Measurements from ENCODE around the gene AQP10.
A peak's percentile ranks its signal among the peaks of the same experiment; 100 is the strongest.

DNA sequence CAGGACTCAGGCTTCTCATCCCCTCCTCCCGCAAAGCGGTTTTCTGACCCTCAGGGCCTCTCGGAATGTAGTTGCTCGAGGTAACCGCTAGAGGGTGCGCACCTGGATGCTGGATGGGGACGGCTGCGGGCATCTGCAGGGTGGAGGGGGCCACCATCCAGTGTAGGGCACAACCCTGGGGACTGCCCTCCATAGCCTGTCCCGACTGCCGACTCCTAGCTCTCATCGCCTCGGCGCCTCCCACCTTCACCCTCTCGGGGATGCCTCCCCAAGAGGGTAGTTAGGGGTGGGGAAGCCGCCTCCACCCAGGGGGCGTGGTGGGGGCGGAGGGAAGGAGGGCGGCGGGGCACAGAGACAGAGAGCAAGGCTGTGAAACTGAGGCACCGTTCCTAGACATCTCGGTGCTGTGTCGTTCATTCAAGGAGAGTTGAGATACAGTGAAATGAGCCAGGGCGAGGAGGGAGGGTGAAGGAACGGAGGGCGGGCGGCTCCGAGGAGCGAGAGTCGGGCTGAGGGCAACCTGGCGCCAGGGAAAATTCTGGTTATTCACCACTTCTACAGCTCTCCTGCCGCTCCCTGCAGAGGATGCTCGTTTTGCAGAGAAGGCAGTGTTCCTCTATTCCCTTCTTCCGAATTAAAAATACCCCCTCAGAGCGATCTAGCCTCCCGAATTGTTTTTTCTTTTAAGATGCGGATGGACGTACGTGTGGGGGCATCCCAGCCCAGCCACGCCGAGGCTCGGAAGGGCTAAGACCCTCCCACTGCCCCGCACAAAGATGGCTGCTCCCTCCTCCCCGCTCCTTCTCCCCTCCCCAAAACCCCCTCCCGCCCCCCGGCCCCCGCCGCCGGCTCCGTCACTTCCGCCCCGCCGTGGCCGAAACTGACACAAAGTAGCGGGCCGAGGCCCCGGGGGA is 4.0 kb downstream of the AQP10 start, which contains the start of gene ATP8B2:
- TF ChIP-seq CTCF (IDR thresholded peaks at IDR 0.05) (peak; percentile 70 to 85), POLR2A (IDR thresholded peaks at IDR 0.05) (no peak), EP300 (IDR thresholded peaks at IDR 0.05) (no peak), POLR2AphosphoS5 (IDR thresholded peaks at IDR 0.05) (no peak)

Data from suprapubic skin (tissue), 4 donors.